Measurements from ENCODE around the gene RRAGC. TPM values are rescaled to one million over a fixed set of nuclear protein-coding genes. Genes with fewer than 3 reads are reported as not detected.

RRAGC gene
- total and polyA plus RNA-seq, 2 of the 13 experiments (the other 11 are each of a cell fraction or from before 2014, with no cell fraction given) = 7.6 to 8.0 TPM

DNA sequence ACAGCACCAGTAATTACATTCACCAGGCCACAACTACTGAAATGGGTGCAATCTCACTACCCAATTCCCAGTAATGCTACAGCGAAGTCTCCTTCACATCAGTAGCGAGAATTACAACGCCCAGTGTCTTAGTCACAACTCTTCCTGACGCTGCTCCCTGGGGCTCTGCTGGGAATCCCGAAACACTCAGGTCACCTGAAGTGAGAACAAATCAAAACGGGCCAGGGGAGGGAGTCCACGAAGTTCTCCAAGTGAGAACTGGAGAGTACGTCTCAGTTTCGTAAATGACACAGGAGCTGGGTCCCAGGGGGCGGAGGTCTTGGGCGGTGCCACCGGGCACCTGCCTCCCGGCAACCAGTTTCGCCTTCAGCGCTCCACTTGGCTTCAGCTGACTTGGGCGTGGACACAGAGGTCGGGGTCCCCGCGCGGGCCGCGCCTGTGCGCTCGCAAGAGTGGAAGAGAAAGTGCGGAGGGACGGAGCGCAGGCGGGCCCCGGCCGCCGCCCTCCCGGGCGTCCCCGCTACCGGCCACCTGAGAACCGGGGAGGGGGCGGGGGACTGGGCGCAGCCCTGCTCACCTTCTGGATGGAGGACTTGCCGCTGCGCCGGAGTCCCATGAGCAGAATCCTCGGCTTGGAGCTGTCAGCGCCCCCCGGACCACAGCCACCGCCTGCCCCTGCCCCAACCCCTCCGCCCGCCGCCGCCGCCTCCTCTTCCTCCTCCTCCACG, 575 bp downstream of the RRAGC start (continued):
- no peak for TF ChIP-seq ZNF496 (CRISPR knock-in tag; IDR thresholded peaks at IDR 0.05; ENCODE audit: insufficient replicate concordance)

DNA sequence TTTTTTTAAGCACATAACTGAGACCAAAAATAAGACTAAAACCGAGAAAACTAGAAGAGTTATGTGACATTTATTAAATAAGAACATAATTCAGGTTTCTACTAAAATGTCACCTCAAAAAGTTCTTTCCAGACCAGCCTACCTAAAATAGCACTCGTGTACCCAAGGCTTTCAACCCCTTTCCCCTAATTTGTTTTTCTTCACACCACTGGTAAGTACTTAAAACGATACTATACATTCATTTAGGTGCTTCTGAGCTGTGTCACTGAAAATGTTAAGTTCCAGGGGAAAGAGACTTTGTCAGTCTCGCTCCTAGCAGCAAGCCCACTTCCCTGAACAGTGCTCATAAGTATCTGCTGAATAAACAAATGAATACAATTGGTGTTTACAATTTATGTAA, 6.8 kb downstream of the RRAGC start:
- Histone ChIP-seq H3K27ac (ENCODE audit: extremely low read length, insufficient read depth, low read length) (no peak overlapping the region), H3K36me3 (replicated peaks in 1 of 2; ENCODE audit: control insufficient read depth in 1 of 2, insufficient read depth in 2 of 2, low read length in 2 of 2) (peaks cover 13 to 34% of the 10 kb centered on the region in 2 experiments), H3K27me3 (ENCODE audit: control insufficient read depth in 1 of 2, insufficient read depth in 2 of 2, low read length in 2 of 2) (no peaks in the 10 kb centered on the region), H3K4me3 (replicated peaks in 1 of 3; ENCODE audit: insufficient read depth in 1 of 3, low read depth in 2 of 3, low read length in 3 of 3) (no peak overlapping the region), H4K20me1 (ENCODE audit: insufficient read depth, low read length) (no peaks in the 10 kb centered on the region), H3K9me3 (ENCODE audit: low read length) (no peaks in the 10 kb centered on the region), H3K4me1 (ENCODE audit: insufficient read depth, low read length) (peaks cover 13% of the 10 kb centered on the region), H3K4me2 (ENCODE audit: low read depth, low read length) (no peak overlapping the region), H2AFZ (ENCODE audit: low read length) (no peak overlapping the region), H3K79me2 (ENCODE audit: insufficient read depth, low read length) (peaks cover 21% of the 10 kb centered on the region), H3K9ac (ENCODE audit: insufficient read depth, low read depth, low read length) (no peak overlapping the region)
- FAIRE-seq = no peak
- intact Hi-C loops (cut with micrococcal nuclease; ENCODE audit: unreplicated experiment) (no loop called here), in situ Hi-C loops (cut with HindIII; ENCODE audit: extremely low pct_ligation_motif_present, low pct_unique_long_range_greater_than_20kb) (no loop called here)
- BruUV-seq (replicated peaks) = no TSS peak
- 88% methylated on average over 4 of the region's 4 CpGs for WGBS (ENCODE audit: low lambda C conversion rate)
- POLR2A ChIA-PET = no interaction called here
- no peak for DNase-seq (ENCODE audit: low spot score)
- ATAC-seq = no peak
- no peak for TF ChIP-seq ZNF766 (CRISPR knock-in tag; IDR thresholded peaks at IDR 0.05; ENCODE audit: borderline replicate concordance)
- TF ChIP-seq RBFOX2 (IDR thresholded peaks at IDR 0.05; ENCODE audit: low read depth, low read length) = 0 out of 2 replicates have a peak, but pooled peaks have one; percentile 15
- CTCF ChIA-PET (ENCODE audit: low intra/inter-chr PET ratio, low total read pairs) = no interaction called here

DNA sequence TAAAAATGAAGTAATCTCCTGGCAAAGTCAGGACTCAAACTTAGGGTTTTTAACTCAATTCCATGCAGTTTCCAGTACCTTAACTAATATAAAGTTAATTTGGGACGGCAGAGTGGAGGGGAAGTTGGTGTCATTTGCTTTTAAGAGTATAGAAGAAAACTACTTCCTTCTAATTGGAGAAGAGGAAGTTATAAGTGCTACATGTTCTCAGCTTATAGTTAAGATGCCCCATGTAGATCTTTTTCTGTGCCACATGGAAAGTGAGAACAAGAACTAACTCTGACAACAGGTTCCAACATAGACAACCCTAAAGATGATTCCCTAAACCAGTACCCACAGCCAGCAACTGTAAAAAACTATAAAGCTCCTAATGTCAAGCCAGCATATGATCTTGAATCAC, 11.5 kb downstream of the RRAGC start:
- DNase-seq (ENCODE audit: low spot score) = no peak
- ChIA-PET CTCF (ENCODE audit: low intra/inter-chr PET ratio, low total read pairs) (no interaction called here), POLR2A (no interaction called here)
- Histone ChIP-seq H3K4me1 (ENCODE audit: insufficient read depth, low read length) (no peaks in the 10 kb centered on the region), H3K9me3 (ENCODE audit: low read length) (no peaks in the 10 kb centered on the region), H3K27ac (ENCODE audit: extremely low read length, insufficient read depth, low read length) (no peak overlapping the region), H3K4me3 (replicated peaks in 1 of 3; ENCODE audit: insufficient read depth in 1 of 3, low read depth in 2 of 3, low read length in 3 of 3) (no peak overlapping the region), H3K79me2 (ENCODE audit: insufficient read depth, low read length) (no peaks in the 10 kb centered on the region), H3K36me3 (replicated peaks in 1 of 2; ENCODE audit: control insufficient read depth in 1 of 2, insufficient read depth in 2 of 2, low read length in 2 of 2) (peaks cover 8 to 47% of the 10 kb centered on the region in 2 experiments), H3K27me3 (ENCODE audit: control insufficient read depth in 1 of 2, insufficient read depth in 2 of 2, low read length in 2 of 2) (no peaks in the 10 kb centered on the region), H2AFZ (ENCODE audit: low read length) (no peak overlapping the region), H3K9ac (ENCODE audit: insufficient read depth, low read depth, low read length) (no peak overlapping the region), H4K20me1 (ENCODE audit: insufficient read depth, low read length) (no peaks in the 10 kb centered on the region), H3K4me2 (ENCODE audit: low read depth, low read length) (no peak overlapping the region)
- no TSS peak for BruUV-seq (replicated peaks)
- in situ Hi-C loops (cut with HindIII; ENCODE audit: extremely low pct_ligation_motif_present, low pct_unique_long_range_greater_than_20kb) (no loop called here), intact Hi-C loops (cut with micrococcal nuclease; ENCODE audit: unreplicated experiment) (no loop called here)
- FAIRE-seq = no peak
- no peak for ATAC-seq
- 90% methylated on average over 1 of the region's 1 CpG for WGBS (ENCODE audit: low lambda C conversion rate)
- TF ChIP-seq DPF2 (CRISPR knock-in tag; IDR thresholded peaks at IDR 0.05; ENCODE audit: borderline replicate concordance, low read depth) (no peak), NFATC3 (CRISPR knock-in tag; IDR thresholded peaks at IDR 0.05) (no peak), ZNF883 (CRISPR knock-in tag; IDR thresholded peaks at IDR 0.05; ENCODE audit: not compliant biosample characterization) (no peak), PHF21A (CRISPR knock-in tag; IDR thresholded peaks at IDR 0.05) (no peak), ZNF274 (CRISPR knock-in tag; IDR thresholded peaks at IDR 0.05) (no peak), CBX1 (IDR thresholded peaks at IDR 0.05; ENCODE audit: low read depth) (no peak)
